Activated CD8-positive, alpha-beta T cell treated with anti-CD3 and anti-CD28 coated beads for 36 hours (primary cell): ENCODE data around the gene SLC8B1. TPM values are rescaled to one million over a fixed set of nuclear protein-coding genes. Genes with fewer than 3 reads are reported as not detected.

Experiments
- ATAC-seq: fragments of 200-7000 bp; cut with Tn5 transposase; one replicate; pipeline ENCODE4 v1.10.0; 2021; ENCODE audit warnings: mild to moderate bottlenecking, moderate library complexity
- CTCF ChIA-PET: fragments of 350-600 bp; sonication (Branson Sonifier 250); formaldehyde crosslinking; loops from one replicate; lab custom pipeline; 2021; ENCODE audit warnings: antibody characterized with exemption; lab: Charles Lee
- POLR2A ChIA-PET: fragments of 350-600 bp; sonication (Branson Sonifier 250); formaldehyde crosslinking; loops from one replicate; lab custom pipeline; 2021; ENCODE audit warnings: antibody characterized with exemption; lab: Charles Lee
- DNase-seq: peaks from one replicate; pipeline ENCODE4 v3.0.0-alpha.2; 2020
- H3K27ac Mint-ChIP-seq: one replicate; pipeline ENCODE4 v1.8.0; 2021; ENCODE audit warnings: mild to moderate bottlenecking, mixed read lengths
- H3K27me3 Mint-ChIP-seq: one replicate; pipeline ENCODE4 v1.8.0; 2021; ENCODE audit warnings: mixed read lengths
- H3K36me3 Mint-ChIP-seq: one replicate; pipeline ENCODE4 v1.8.0; 2021; ENCODE audit warnings: low read depth, mixed read lengths
- H3K4me1 Mint-ChIP-seq: one replicate; pipeline ENCODE4 v1.8.0; 2021; ENCODE audit warnings: low read depth, mixed read lengths
- H3K4me3 Mint-ChIP-seq: one replicate; pipeline ENCODE4 v1.8.0; 2021; ENCODE audit warnings: mild to moderate bottlenecking, moderate library complexity, mixed read lengths
- H3K9me3 Mint-ChIP-seq: one replicate; pipeline ENCODE4 v1.8.0; 2021; ENCODE audit warnings: mixed read lengths
- intact Hi-C: fragments of 100-400 bp; cut with micrococcal nuclease; formaldehyde crosslinking; loops from one replicate; pipeline ENCODE4 v1.10.0; 2022
- total RNA-seq, 2 experiments: library from RNA; stranded (reverse); gene quantifications; one replicate each; pipeline ENCODE4 v1.2.3, GENCODE V29; 2021
- TF ChIP-seq, protein P1 (sequence below): fragments of 200-600 bp; IDR thresholded peaks from one replicate; pipeline ENCODE4 v1.8.0; 2022; ENCODE audit warnings: antibody characterized with exemption, mild to moderate bottlenecking

Gene SLC8B1
- total RNA-seq, 2 experiments from 2014 or later: 13.4 to 18.9 TPM

DNA sequence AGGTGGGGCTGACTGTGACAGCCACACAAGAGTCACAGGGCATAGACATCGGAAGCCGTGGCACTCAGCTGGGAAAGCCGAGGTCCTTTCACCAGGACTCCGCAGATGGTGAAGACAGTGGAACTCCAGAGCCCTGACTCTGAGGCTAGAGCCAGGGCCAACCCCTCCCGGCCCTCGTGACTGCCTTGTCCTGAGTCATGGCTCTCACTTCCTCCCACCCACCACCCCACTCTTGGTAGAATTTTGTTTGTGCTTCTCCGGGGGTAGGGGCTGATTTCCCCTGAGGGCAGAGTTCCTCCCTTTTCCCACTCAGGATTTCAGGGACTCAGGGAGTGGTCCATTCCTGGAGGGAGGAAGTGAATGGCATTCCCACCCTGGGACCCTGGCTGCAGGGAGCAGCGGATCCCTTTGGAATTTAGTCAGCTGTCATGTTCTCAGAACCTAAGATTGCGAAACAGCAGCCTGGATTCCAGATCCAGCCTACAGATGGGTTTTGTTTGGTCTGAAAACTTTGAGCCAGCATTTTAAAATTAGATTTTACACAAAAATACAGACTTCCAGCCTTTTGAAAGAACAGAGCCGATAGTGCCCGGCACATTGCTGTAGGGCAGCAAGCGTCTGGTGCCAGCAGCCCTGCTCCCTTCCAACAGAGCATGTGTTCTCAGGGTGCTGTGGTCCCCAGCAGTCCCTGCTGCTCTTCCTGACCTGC, 62.9 kb downstream of the SLC8B1 start:
- H3K4me3 Mint-ChIP-seq: no peak overlapping the region
- ATAC-seq (peak; percentile 91), DNase-seq (peak; percentile 58)
- peaks cover 13% of the 10 kb centered on the region for H3K4me1 Mint-ChIP-seq
- peak overlapping the region; percentile 32 for H3K27ac Mint-ChIP-seq
- intact Hi-C loops: no loop called here
- POLR2A ChIA-PET: interaction anchor here (1.1 to 1.4 kb wide), 2 partner anchors 9 to 34 kb away, joined by 3 read pairs; no protein-coding TSS in a partner anchor
- H3K27me3 Mint-ChIP-seq: no peaks in the 10 kb centered on the region
- no peaks in the 10 kb centered on the region for H3K9me3 Mint-ChIP-seq
- TF ChIP-seq, protein P1, sequence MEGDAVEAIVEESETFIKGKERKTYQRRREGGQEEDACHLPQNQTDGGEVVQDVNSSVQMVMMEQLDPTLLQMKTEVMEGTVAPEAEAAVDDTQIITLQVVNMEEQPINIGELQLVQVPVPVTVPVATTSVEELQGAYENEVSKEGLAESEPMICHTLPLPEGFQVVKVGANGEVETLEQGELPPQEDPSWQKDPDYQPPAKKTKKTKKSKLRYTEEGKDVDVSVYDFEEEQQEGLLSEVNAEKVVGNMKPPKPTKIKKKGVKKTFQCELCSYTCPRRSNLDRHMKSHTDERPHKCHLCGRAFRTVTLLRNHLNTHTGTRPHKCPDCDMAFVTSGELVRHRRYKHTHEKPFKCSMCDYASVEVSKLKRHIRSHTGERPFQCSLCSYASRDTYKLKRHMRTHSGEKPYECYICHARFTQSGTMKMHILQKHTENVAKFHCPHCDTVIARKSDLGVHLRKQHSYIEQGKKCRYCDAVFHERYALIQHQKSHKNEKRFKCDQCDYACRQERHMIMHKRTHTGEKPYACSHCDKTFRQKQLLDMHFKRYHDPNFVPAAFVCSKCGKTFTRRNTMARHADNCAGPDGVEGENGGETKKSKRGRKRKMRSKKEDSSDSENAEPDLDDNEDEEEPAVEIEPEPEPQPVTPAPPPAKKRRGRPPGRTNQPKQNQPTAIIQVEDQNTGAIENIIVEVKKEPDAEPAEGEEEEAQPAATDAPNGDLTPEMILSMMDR: no peak
- CTCF ChIA-PET: no interaction called here
- H3K36me3 Mint-ChIP-seq: peaks cover 31% of the 10 kb centered on the region

DNA sequence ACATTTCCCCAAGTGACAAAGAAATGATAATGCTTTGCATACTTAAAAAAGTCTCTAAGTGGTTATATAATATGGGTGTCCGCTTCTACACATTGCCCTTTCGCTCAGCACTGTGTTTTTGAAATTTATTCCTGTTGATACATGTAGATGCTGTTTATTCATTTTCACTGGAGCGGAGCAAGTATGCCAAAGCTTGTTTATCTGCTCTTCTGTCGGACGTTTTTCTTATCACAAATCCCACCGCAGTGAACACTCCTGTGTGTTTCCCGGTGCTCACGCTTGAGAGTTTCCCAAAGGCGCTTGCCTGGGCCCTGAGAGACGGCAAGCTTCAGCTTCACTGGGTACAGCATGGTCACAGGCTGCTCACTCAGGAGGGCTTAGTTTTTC, 63.5 kb downstream of the SLC8B1 start:
- CTCF ChIA-PET: no interaction called here
- POLR2A ChIA-PET: interaction anchor here (1.1 to 1.4 kb wide), 2 partner anchors 10 to 35 kb away, joined by 3 read pairs; no protein-coding TSS in a partner anchor
- intact Hi-C loops: no loop called here
- Mint-ChIP-seq H3K9me3 (no peaks in the 10 kb centered on the region), H3K4me1 (peaks cover 13% of the 10 kb centered on the region), H3K27me3 (no peaks in the 10 kb centered on the region), H3K4me3 (no peak overlapping the region), H3K27ac (no peak overlapping the region), H3K36me3 (peaks cover 33% of the 10 kb centered on the region)
- TF ChIP-seq, protein P1: no peak
- DNase-seq: no peak
- no peak for ATAC-seq

DNA sequence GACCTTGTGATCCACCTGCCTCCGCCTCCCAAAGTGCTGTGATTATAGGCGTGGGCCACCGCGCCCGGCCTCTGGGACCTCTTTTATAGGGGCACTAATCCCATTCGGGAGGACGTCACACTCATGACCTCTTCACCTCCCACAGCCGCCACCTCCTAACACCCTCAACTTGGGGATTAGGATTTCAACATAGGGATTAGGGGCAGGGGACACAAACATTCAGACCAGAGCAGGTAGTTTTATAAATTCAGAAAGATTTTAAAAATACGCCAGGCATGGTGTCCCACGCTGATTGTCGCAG, 64.2 kb downstream of the SLC8B1 start:
- DNase-seq (no peak), ATAC-seq (no peak)
- H3K36me3 Mint-ChIP-seq: peaks cover 41% of the 10 kb centered on the region
- H3K4me1 Mint-ChIP-seq: peaks cover 13% of the 10 kb centered on the region
- no peaks in the 10 kb centered on the region for H3K27me3 Mint-ChIP-seq
- TF ChIP-seq, protein P1: no peak
- ChIA-PET CTCF (no interaction called here), POLR2A (interaction anchor here (1.4 kb wide), 1 partner anchor 11 kb away, joined by 3 read pairs; no protein-coding TSS in a partner anchor)
- intact Hi-C loops: no loop called here
- no peak overlapping the region for H3K27ac Mint-ChIP-seq
- H3K4me3 Mint-ChIP-seq: no peak overlapping the region
- H3K9me3 Mint-ChIP-seq: no peaks in the 10 kb centered on the region

DNA sequence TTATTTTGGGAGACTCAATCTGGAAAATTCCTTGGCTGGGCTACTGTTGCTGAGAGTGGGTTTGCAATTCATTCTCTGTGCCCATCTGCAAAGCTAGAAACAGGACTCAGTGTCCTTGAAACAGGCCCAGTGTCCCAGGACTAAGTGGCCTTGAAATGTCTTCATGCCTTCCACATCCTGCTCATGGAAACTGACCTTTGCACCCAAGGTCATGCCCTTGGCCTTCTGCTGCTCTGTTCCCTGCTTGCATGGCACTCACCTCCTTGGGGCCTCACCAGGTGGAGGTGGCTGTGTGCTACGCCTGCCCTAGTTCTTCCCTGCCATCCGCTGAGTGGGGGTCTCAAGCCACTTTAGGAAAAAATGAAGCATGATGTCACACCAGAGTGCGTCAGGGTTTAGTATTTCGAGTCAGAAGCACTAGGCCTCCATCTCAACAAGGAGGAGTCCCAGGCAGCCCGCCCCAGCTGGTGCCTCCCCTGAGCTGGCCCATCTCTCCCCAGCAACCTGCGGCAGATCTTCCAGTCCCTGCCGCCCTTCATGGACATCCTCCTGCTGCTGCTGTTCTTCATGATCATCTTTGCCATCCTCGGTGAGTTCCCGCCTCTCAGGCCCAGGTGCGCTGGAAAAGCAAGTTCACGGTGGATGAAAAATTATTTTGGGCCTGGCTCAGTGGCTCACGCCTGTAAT, 65.5 kb downstream of the SLC8B1 start:
- POLR2A ChIA-PET: no interaction called here
- no peaks in the 10 kb centered on the region for H3K27me3 Mint-ChIP-seq
- H3K4me3 Mint-ChIP-seq: no peak overlapping the region
- H3K27ac Mint-ChIP-seq: no peak overlapping the region
- H3K36me3 Mint-ChIP-seq: peaks cover 41% of the 10 kb centered on the region
- peaks cover 13% of the 10 kb centered on the region for H3K4me1 Mint-ChIP-seq
- CTCF ChIA-PET: no interaction called here
- ATAC-seq (no peak), DNase-seq (no peak)
- intact Hi-C loops: no loop called here
- TF ChIP-seq, protein P1: no peak
- H3K9me3 Mint-ChIP-seq: no peaks in the 10 kb centered on the region

DNA sequence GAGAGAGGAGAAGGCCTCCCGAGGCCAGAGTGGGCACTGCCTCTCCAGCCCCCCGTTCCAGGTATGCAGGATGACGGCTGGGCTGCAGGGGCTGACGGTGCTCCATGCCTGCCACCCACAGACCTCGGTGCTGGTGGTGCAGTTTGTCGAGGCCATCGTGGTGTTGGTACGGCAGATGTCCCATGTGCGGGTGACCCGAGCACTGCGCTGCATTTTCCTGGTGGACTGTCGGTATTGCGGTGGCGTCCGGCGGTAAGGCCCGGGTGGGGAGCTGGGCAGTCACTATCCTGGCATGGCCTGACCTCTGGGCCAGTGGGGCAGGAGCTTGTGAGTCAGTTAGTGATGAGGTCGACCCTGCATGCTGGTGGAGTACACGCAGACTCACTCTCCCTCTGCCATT, 66.3 kb downstream of the SLC8B1 start:
- H3K27ac Mint-ChIP-seq: no peak overlapping the region
- H3K4me3 Mint-ChIP-seq: no peak overlapping the region
- TF ChIP-seq, protein P1: no peak
- ChIA-PET CTCF (no interaction called here), POLR2A (no interaction called here)
- intact Hi-C loops: no loop called here
- peaks cover 45% of the 10 kb centered on the region for H3K36me3 Mint-ChIP-seq
- no peak for DNase-seq
- no peaks in the 10 kb centered on the region for H3K9me3 Mint-ChIP-seq
- no peaks in the 10 kb centered on the region for H3K27me3 Mint-ChIP-seq
- no peak for ATAC-seq
- peaks cover 20% of the 10 kb centered on the region for H3K4me1 Mint-ChIP-seq
